ENCODE data around the gene VMP1.

GRCh38 chr17:59776577-59776976, 69.1 kb downstream of the VMP1 start:
- no peak for TF ChIP-seq CTCF (IDR thresholded peaks at IDR 0.05; ENCODE audit: insufficient read depth, low read length)
- TF ChIP-seq POLR2AphosphoS5 (IDR thresholded peaks at IDR 0.05; ENCODE audit: low read depth) = no peak
- no peak for TF ChIP-seq GABPA (IDR thresholded peaks at IDR 0.05; ENCODE audit: low read depth)
